HepG2 (cell line): ENCODE measurements around the gene SIGLEC10. TPM values are rescaled to one million over a fixed set of nuclear protein-coding genes. Genes with fewer than 3 reads are reported as not detected.
"Not testable (repeated sequence)": the region's sequence is repeated elsewhere in the genome, so short reads cannot be mapped to it uniquely, and the experiment has no call there.

Source experiments
- ATAC-seq: fragments of 200-7000 bp; cut with Tn5 transposase; 3 replicates; pipeline ENCODE4 v1.9.1; 2020; ENCODE audit warnings: mild to moderate bottlenecking, moderate library complexity
- BruUV-seq: library from RNA; stranded (reverse); fragments of 400-500 nt; replicated peaks from 2 replicates; lab custom pipeline; 2021; lab: Mats Ljungman, UMichigan
- CTCF ChIA-PET: fragments of 300-600 bp; formaldehyde crosslinking; extraction: SDS; loops from one replicate; lab custom pipeline; 2021; ENCODE audit warnings: low total read pairs, inconsistent platforms, low intra/inter-chr PET ratio; lab: Yijun Ruan, JAX
- POLR2A ChIA-PET: fragments of 350-600 bp; sonication (Branson Sonifier 250); formaldehyde crosslinking; loops from one replicate; lab custom pipeline; 2020; ENCODE audit warnings: antibody characterized with exemption, inconsistent platforms; lab: Yijun Ruan, JAX
- DNase-seq: peaks from one replicate; pipeline ENCODE4 v3.0.0-alpha.2; 2015; ENCODE audit warnings: low spot score
- FAIRE-seq: peaks from 3 replicates; lab custom pipeline; 2011; peaks lifted over from hg19 to GRCh38; lab: Jason Lieb, UNC
- H2AFZ ChIP-seq: one replicate; pipeline ENCODE4 v1.6.1; 2011; ENCODE audit warnings: low read length, inconsistent platforms
- H3K27ac ChIP-seq: fragments of 300-600 bp; 3 replicates; pipeline ENCODE4 v1.8.0; 2011; ENCODE audit warnings: mixed run types, mild to moderate bottlenecking, mixed read lengths, low read length, inconsistent platforms; ENCODE audit not compliant: insufficient read depth; ENCODE audit errors: extremely low read length
- H3K27me3 ChIP-seq, 2 experiments: fragments of 200-600 bp in 1 of 2; 2 replicates in 1 of 2; 3 replicates in 1 of 2; pipeline versions ENCODE4 v1.6.0 to v1.8.0; 2011; ENCODE audit warnings: low read length in 2 of 2, mild to moderate bottlenecking in 2 of 2, moderate library complexity in 2 of 2, inconsistent platforms in 1 of 2; ENCODE audit not compliant: insufficient read depth in 2 of 2, control insufficient read depth in 1 of 2
- H3K36me3 ChIP-seq, 2 experiments: fragments of 200-600 bp in 1 of 2; replicated peaks in 1 of 2; 2 replicates in 1 of 2; 3 replicates in 1 of 2; pipeline versions ENCODE4 v1.5.1 to v1.8.0; 2011; ENCODE audit warnings: low read length in 2 of 2, inconsistent platforms in 1 of 2; ENCODE audit not compliant: insufficient read depth in 2 of 2, control insufficient read depth in 1 of 2
- H3K4me1 ChIP-seq: 2 replicates; pipeline ENCODE4 v1.5.1; 2012; ENCODE audit warnings: low read length, inconsistent platforms; ENCODE audit not compliant: insufficient read depth
- H3K4me2 ChIP-seq: 2 replicates; pipeline ENCODE4 v1.6.0; 2011; ENCODE audit warnings: low read depth, low read length, inconsistent platforms
- H3K4me3 ChIP-seq, 3 experiments: fragments of 200-600 bp in 1 of 3; sonication (generic), shearing (Covaris generic) in 1 of 3; replicated peaks in 1 of 3; 2 replicates each; pipeline ENCODE4 v1.5.1; 2011 to 2016; ENCODE audit warnings: low read length in 3 of 3, inconsistent platforms in 2 of 3, low read depth in 2 of 3, mild to moderate bottlenecking in 2 of 3, control low read depth in 1 of 3, mixed read lengths in 1 of 3; ENCODE audit not compliant: insufficient read depth in 1 of 3
- H3K79me2 ChIP-seq: one replicate; pipeline ENCODE4 v1.6.1; 2011; ENCODE audit warnings: low read length, inconsistent platforms; ENCODE audit not compliant: insufficient read depth
- H3K9ac ChIP-seq: 2 replicates; pipeline ENCODE4 v1.6.0; 2011; ENCODE audit warnings: mild to moderate bottlenecking, low read depth, low read length, inconsistent platforms; ENCODE audit not compliant: insufficient read depth
- H3K9me3 ChIP-seq: 2 replicates; pipeline ENCODE4 v1.5.1; 2012; ENCODE audit warnings: mild to moderate bottlenecking, low read length
- H4K20me1 ChIP-seq: 2 replicates; pipeline ENCODE4 v1.6.0; 2011; ENCODE audit warnings: inconsistent platforms, mild to moderate bottlenecking, low read length, moderate library complexity; ENCODE audit not compliant: insufficient read depth
- ZBTB3 ChIP-seq: sonication (generic); formaldehyde crosslinking; IDR thresholded peaks from 2 replicates; pipeline ENCODE4 v1.4.0; 2020; ENCODE audit warnings: low read depth, mild to moderate bottlenecking, moderate library complexity, missing genetic modification reagents, borderline replicate concordance
- ZNF318 ChIP-seq: sonication (generic); formaldehyde crosslinking; IDR thresholded peaks from 2 replicates; pipeline ENCODE4 v1.4.0; 2020; ENCODE audit warnings: mild to moderate bottlenecking, missing genetic modification reagents
- WGBS: methylation state at CpG from one replicate; pipeline ENCODE4 v1.1.6; 2017; ENCODE audit warnings: low lambda C conversion rate; 5-methylcytosine and 5-hydroxymethylcytosine counted together
- in situ Hi-C: cut with HindIII; loops from 2 replicates; pipeline ENCODE4 v1.10.0; 2017; ENCODE audit warnings: low pct_unique_long_range_greater_than_20kb; ENCODE audit not compliant: extremely low pct_ligation_motif_present
- intact Hi-C: fragments of 100-400 bp; cut with micrococcal nuclease; formaldehyde crosslinking; loops from one replicate; pipeline ENCODE4 v1.10.0; 2022; ENCODE audit not compliant: unreplicated experiment
- polyA plus RNA-seq, 8 experiments: library from polyadenylated mRNA; depleted of rRNA in 3 of 8; stranded (reverse) in 7 of 8; unstranded in 1 of 8; fragments of >200 nt; fragmentation: Illumina TruSeq in 4 of 8; extraction: Trizol in 4 of 8; gene quantifications; 2 replicates each; pipeline versions ENCODE4 v1.2.1 to v1.2.3, GENCODE V29; 2011 to 2016; ENCODE audit warnings: low read depth in 4 of 8, missing spikeins in 1 of 8, mixed read lengths in 1 of 8; ENCODE audit not compliant: insufficient read depth in 1 of 8
- total RNA-seq, 5 experiments: library from RNA; depleted of rRNA; stranded (reverse); fragments of >200 nt; fragmentation: Illumina TruSeq; extraction: Trizol; gene quantifications; 2 replicates each; pipeline ENCODE4 v1.2.3, GENCODE V29; 2016; ENCODE audit warnings: low read depth in 1 of 5

Gene SIGLEC10
- total and polyA plus RNA-seq, 2 of the 13 experiments (the other 11 are each of a cell fraction or from before 2014, with no cell fraction given): not detected

GRCh38 chr19:51417810-51418157 lies 342 bp upstream of the SIGLEC10 start (continued):
- TF ChIP-seq ZNF318 (CRISPR knock-in tag): no peak
- TF ChIP-seq ZBTB3 (CRISPR knock-in tag): no peak
- TF ChIP-seq, all 625 proteins: peak for 0

- WGBS: 32% methylated on average over 5 of the region's 15 CpGs
- in situ Hi-C loops, POLR2A ChIA-PET, H3K9ac ChIP-seq, H2AFZ ChIP-seq, H3K9me3 ChIP-seq, ATAC-seq, BruUV-seq, H3K4me2 ChIP-seq, CTCF ChIA-PET, H3K36me3 ChIP-seq, FAIRE-seq, H3K27ac ChIP-seq, H3K4me3 ChIP-seq, intact Hi-C loops, H4K20me1 ChIP-seq, DNase-seq, H3K79me2 ChIP-seq, H3K27me3 ChIP-seq, H3K4me1 ChIP-seq: not testable (repeated sequence)
Measured at GRCh38 chr19:51416422-51416821, 1.0 kb downstream of the SIGLEC10 start.
